Stimulated activated CD8-positive, alpha-beta memory T cell treated with anti-CD3 and anti-CD28 coated beads, Interleukin-15, amount 100 ng/mL, for 24 hours (primary cell): ENCODE data around the gene FSD2.
A peak's percentile ranks its signal among the peaks of the same experiment; 100 is the strongest.
"Not testable (repeated sequence)": the region's sequence is repeated elsewhere in the genome, so short reads cannot be mapped to it uniquely, and the experiment has no call there.

Experiments
- DNase-seq: peaks from one replicate; pipeline ENCODE4 v3.0.0-alpha.2; 2020; ENCODE audit warnings: low read depth

The FSD2 gene

DNA sequence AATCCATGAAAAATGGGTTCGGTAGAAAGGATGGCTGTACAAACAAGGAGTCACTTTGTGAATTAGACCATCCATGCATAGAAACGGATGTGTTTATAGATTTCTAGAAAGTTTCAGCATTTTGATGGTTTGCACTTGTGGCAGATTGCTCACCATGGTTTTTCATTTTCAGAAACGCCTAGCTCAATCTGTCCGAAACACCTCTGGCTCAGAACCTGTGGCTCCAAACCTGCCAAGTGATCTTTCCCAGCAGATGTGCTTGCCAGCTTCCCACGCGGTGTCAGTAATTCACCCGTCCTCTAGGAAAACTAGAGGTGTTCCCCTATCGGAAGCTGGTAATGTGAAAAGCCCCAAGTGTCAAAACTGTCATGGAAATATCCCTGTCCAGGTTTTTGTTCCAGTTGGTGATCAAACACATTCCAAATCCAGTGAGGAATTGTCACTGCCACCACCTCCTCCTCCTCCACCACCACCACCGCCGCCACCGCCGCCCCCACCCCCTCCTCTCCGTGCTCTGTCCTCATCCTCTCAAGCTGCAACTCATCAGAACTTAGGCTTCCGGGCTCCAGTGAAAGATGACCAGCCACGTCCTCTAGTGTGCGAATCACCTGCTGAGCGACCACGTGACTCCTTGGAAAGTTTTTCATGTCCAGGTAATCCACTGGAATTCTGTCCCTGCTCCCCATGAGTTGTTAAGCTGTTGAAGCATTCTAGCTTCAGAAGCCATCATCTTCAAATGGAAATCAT lies 24.7 kb upstream of the FSD2 start:
- no peak for DNase-seq

- DNase-seq, result no peak
These were observed 23.4 kb upstream of the FSD2 start for GRCh38 chr15:82829234-82829633.

DNA sequence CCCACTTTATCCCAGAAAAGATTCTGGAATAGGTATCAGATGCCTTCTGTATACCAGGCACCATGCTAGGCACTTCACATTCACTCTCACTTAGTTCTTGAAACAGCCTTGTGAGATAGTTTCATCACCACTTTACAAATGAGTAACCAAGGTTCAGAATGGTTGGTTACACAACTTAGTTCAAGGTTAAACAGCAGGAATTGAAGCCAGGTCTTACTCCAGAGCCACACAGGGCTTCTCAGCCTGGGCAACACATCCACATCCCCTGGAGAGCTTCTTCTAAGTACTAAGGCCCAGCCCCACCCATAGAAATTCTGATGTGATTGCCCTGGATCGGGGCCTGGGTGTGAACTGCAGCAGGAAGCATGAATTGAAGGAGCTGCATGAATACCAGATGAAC lies 22.2 kb upstream of the FSD2 start:
- no peak for DNase-seq

GRCh38 chr15:82823049-82823448 lies 17.2 kb upstream of the FSD2 start:
- DNase-seq, result no peak

DNA sequence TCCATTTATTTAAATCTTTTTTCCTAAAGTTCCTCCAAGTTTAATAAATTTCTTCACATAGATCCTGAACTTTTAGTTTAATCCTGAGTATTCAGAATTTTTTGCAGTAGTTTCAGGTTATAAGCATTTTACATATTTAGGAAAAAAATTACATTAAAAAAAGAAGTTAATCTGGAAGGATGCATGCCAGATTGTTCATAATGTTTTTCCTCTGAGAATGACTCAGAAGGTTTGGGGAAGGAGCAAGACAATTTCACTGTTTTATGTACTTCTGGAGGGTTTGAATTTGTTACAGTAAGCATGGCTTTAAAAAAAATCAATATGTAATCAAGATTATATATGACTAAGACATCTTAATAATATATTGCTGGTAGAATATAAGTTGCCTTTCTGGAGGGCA lies 16.0 kb upstream of the FSD2 start:
- not testable (repeated sequence) for DNase-seq

GRCh38 chr15:82821396-82821795 lies 15.5 kb upstream of the FSD2 start:
- DNase-seq, result not testable (repeated sequence)

DNA sequence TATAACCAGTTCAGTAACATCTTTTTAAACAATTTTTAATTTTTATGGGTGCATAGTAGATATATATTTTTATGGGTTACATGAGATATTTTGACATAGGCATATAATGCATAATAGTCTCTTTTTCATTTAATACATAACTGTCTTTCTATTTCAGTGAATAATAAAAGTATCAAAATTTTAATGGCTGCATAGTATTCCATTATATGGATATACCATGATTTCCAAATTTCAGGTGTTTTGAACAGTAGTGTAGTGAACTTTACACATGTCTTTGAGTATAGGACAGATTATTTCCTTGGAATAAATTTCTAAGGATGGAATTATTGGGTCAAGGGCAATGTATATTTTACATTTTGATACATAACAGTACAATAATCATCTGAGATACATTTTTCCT lies 14.3 kb upstream of the FSD2 start:
- no peak for DNase-seq

- no peak for DNase-seq
These were observed 7.1 kb upstream of the FSD2 start for GRCh38 chr15:82812994-82813393.

GRCh38 chr15:82810890-82811426 lies 5.1 kb upstream of the FSD2 start:
- DNase-seq, result no peak

DNA sequence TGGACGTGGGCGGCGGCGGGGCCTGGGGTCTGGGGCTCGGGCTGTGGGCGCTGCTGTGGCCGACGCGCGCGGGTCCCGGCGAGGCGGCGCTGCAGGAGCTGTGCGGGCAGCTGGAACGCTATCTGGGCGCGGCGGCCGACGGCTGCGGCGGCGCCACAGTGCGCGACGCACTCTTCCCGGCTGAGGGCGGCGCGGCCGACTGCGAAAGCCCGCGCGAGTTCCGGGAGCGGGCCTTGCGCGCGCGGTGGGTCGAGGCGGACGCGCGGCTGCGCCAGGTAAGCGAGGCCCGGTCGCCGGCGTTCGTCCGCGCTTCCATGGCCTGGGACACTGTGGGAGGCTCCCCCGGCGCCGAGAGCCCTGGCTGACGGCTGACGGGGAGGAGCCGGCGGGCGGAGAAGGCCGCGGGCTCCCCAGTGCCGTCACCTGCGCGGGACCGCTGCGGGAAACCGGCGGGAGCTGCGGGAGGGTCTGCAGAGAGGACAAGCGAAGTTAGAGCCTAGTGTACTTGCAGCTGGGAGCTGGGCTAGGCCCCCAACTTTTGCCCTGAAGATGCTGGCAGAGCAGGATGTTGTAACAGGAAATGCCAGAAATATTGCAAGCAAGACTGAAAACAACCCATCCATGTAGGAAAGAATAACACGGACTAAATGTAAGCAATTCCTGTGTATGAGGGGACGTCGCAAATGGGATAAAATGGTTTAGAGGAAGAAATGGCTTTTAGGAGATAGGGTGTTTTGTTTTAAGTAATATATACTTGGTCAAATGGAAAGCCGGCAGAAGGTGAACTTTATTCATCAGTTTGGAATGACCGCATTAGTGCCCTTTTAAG lies 4.4 kb upstream of the FSD2 start:
- peak; percentile 2 for DNase-seq

- peak; percentile 67 for DNase-seq
These were observed 3.6 kb upstream of the FSD2 start, which contains the start of gene WHAMM for GRCh38 chr15:82809308-82810060. TSS of gene WHAMM (plus strand) at chr15:82809628. CDS start at chr15:82809727, 99 bp downstream.

GRCh38 chr15:82808634-82809041 lies 2.8 kb upstream of the FSD2 start:
- DNase-seq, result no peak

DNA sequence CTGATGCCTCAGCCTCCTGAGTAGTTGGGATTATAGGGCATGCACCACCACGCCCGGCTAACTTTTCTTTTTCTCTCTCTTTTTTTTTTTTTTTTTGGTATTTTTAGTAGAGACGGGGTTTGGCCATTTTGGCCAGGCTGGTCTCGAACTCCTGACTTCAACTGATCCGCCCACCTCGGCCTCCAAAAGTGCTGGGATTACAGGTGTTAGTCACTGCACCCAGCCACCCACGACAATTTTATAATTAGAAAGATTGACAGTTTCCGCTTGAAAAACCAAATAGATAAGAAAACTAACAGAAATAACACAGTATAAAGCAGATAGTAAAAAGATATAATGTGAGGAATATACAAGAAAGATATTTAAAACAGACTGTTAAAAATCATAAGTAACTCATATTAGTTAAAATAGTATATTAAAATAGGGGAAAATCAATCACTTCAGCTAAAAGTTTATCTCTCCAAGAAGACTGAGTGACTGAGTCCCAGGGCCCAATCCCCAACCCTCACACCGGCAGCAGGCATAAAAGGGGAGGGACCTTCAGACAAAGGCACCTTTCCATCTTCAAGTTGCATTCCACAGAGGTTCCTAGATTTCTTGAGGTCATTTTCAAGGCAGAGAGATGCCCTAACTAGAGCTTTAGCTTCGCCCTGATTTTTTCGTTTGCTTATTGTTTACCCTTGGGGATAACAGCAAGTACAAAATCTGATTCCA lies 2.2 kb upstream of the FSD2 start:
- DNase-seq, result no peak

GRCh38 chr15:82804575-82804949 lies 1.3 kb downstream of the FSD2 start:
- no peak for DNase-seq

DNA sequence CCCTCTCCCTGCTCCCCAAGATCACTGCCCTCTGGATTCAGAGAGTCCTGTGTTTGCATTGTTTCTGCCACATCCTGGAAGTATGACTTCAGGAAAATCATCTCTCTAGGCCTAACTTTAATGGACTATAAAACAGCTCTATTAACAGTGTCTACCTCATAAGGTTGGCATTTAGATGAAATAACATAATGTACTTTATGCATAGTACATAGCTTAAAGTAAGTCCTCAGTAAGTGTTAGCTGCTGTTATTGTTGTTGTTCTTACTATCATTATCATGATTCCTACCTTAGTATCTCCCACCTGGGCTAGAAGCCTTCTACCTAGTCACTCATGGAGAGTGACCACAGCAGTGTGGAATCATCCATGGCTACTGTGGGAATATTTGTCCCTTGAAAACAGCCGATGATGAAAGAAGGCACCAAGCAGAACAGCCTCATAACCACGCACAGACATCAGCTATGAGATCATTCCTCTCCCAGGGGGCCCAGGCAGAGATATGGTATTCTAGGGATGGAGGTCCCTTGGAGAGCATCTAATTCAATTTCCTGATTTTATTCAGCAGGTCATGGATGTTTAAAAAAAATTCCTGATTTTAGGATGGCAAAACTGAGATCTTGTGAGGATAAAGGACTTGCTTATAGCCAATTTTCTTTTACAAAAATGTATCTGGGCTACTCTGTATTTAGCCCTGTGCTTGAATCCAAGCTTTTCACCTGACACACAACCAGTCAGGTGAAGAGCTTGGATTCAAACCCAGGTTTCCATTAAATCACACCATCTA lies 1.9 kb downstream of the FSD2 start:
- DNase-seq, result no peak

- no peak for DNase-seq
These were observed 3.4 kb downstream of the FSD2 start for GRCh38 chr15:82802497-82802896.

GRCh38 chr15:82799183-82799841 lies 6.6 kb downstream of the FSD2 start:
- DNase-seq, result no peak

DNA sequence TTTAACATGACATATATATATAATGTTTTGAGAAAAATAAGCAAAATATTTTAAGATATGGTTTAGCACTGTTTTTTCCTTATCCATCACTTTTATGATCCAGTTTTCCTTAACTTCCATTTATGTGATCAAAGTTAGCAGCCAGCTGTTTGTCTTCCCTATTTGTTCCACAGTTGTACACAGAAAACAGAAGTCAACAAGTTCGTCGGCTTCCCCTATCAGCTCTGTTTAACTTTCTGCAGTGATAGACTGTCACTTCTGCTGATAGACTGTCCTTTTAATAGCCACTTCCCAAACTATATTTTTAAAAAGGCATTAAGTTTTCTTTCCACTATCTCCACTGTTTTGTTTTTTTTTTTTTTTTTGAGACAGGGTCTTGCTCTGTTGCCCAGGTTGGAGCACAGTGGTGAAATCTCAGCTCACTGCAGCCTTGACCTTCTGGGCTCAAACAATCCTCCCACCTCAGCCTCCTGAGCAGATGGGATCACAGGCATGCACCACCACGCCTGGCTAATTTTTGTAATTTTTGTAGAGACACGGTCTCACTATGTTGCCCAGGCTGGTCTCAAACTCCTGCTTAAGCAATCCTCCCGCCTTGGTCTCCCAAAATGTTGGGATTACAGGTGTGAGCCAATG lies 7.2 kb downstream of the FSD2 start:
- no peak for DNase-seq

GRCh38 chr15:82798104-82798503 lies 7.8 kb downstream of the FSD2 start:
- no peak for DNase-seq

DNA sequence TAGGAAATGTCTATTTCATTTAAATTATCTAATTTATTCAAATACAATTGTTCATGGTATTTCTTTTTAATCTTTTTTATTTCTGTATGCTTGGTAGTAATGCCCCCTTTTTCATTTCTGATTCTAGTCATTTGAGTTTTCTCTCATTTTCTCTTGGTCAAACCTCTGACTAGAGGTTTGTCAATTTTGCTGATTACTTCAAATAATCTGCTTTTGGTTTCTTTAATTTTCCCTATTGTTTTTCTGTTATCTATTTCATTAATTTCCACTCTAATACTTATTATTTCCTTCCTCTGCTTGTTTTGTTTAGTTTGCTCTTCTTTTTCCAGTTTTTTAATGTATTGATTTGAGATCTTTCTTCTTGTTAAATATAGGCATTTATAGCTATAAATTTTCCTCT lies 12.1 kb downstream of the FSD2 start:
- DNase-seq, result no peak
